ENCODE data around the gene MAT2B.

GRCh38 chr5:163565492-163565891, 60.1 kb downstream of the MAT2B start:
- TF ChIP-seq CTCF (IDR thresholded peaks at IDR 0.05; ENCODE audit: low read length), result no peak
- no peak for TF ChIP-seq EZH2 (optimal IDR thresholded peaks at IDR 0.05; ENCODE audit: low read depth, low read length)

Data from MM.1S (cell line).